Uterus (tissue), 4 donors: ENCODE data around the gene IFNB1. TPM values are rescaled to one million over a fixed set of nuclear protein-coding genes. Genes with fewer than 3 reads are reported as not detected.

Experiments
- DNase-seq, 2 donors: peaks; one replicate each; pipeline ENCODE4 v3.0.0-alpha.2; 2019 to 2020
- H3K27ac ChIP-seq, 2 donors: fragments of 200-600 bp; sonication (generic); 1 replicate in 1 of 2; 2 replicates in 1 of 2; pipeline ENCODE4 v1.5.1; 2016 to 2018
- H3K27me3 ChIP-seq, 2 donors: fragments of 200-600 bp; sonication (generic); one replicate each; pipeline ENCODE4 v1.5.1; 2018 to 2019; ENCODE audit warnings: control low read depth in 1 of 2
- H3K36me3 ChIP-seq, 2 donors: fragments of 200-600 bp; sonication (generic); one replicate each; pipeline ENCODE4 v1.5.1; 2019; ENCODE audit warnings: control low read depth in 1 of 2
- H3K4me1 ChIP-seq, 2 donors: fragments of 200-600 bp; sonication (generic); one replicate each; pipeline ENCODE4 v1.5.1; 2018 to 2019; ENCODE audit warnings: control low read depth in 1 of 2
- H3K4me3 ChIP-seq, 2 donors: fragments of 200-600 bp; sonication (generic); 1 replicate in 1 of 2; 2 replicates in 1 of 2; pipeline ENCODE4 v1.5.1; 2018 to 2019; ENCODE audit warnings: mild to moderate bottlenecking in 1 of 2
- H3K9me3 ChIP-seq, 2 donors: fragments of 200-600 bp; sonication (generic); one replicate each; pipeline ENCODE4 v1.5.1; 2019; ENCODE audit warnings: control low read depth in 1 of 2
- CTCF ChIP-seq, 4 experiments: fragments of 200-600 bp in 2 of 4; fragments of 450-650 bp in 2 of 4; sonication (generic) in 2 of 4; IDR thresholded peaks; one replicate each; pipeline ENCODE4 v1.5.1; 2016 to 2019; ENCODE audit warnings: antibody characterized with exemption in 4 of 4, mild to moderate bottlenecking in 2 of 4, moderate library complexity in 1 of 4
- POLR2A ChIP-seq, 2 donors: fragments of 450-650 bp; IDR thresholded peaks; one replicate each; pipeline ENCODE4 v1.6.1; 2016; ENCODE audit warnings: antibody characterized with exemption in 2 of 2, mild to moderate bottlenecking in 1 of 2, moderate library complexity in 1 of 2
- intact Hi-C: fragments of 100-400 bp; cut with DNase I; formaldehyde crosslinking; loops from one replicate; pipeline ENCODE4 v1.15.1; 2023; ENCODE audit warnings: low total_unique reads
- total RNA-seq, 4 donors: library from RNA; depleted of rRNA in 3 of 4; stranded (reverse); fragments of >200 nt in 3 of 4; gene quantifications; one replicate each; pipeline versions ENCODE4 v1.1.0 to v1.2.4, GENCODE V29; 2014 to 2023
- donor health status: DM: yes; HTN: yes; CAD: no.

IFNB1 gene
- total RNA-seq, 4 donors from 2014 or later = not detected

GRCh38 chr9:21047281-21047691 lies 30.5 kb downstream of the IFNB1 start:
- no peaks in the 10 kb centered on the region for H3K36me3 ChIP-seq
- H3K9me3 ChIP-seq = no peaks in the 10 kb centered on the region
- intact Hi-C loops = no loop called here
- H3K27me3 ChIP-seq = no peaks in the 10 kb centered on the region
- no peak for DNase-seq
- no peak for TF ChIP-seq POLR2A (IDR thresholded peaks at IDR 0.05)
- no peak for TF ChIP-seq CTCF (IDR thresholded peaks at IDR 0.05)
- H3K4me1 ChIP-seq = no peaks in the 10 kb centered on the region
- H3K27ac ChIP-seq = no peak overlapping the region
- H3K4me3 ChIP-seq = no peak overlapping the region

DNA sequence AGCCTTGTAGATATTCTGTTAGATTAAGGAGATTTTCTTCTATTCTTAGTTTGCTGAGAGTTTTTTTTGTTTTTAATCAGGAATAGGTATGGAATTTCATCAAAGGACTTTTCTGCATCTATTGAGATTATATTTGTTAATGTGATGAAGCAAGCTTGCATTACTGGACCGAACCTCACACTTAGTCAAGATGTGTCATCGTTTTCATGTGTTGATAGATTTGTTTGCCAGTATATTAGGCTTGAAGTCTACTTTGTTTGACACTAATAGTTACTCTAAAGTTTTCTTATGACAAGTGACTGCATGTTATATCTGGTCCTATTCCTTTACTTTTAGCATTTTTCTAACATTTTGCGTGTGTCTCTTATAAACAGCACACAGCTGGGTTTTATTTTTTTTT lies 33.9 kb downstream of the IFNB1 start:
- no peak for DNase-seq
- H3K27me3 ChIP-seq = no peaks in the 10 kb centered on the region
- TF ChIP-seq CTCF (IDR thresholded peaks at IDR 0.05) = no peak
- TF ChIP-seq POLR2A (IDR thresholded peaks at IDR 0.05) = no peak
- no peak overlapping the region for H3K4me3 ChIP-seq
- no peaks in the 10 kb centered on the region for H3K4me1 ChIP-seq
- intact Hi-C loops = no loop called here
- H3K27ac ChIP-seq = no peak overlapping the region
- no peaks in the 10 kb centered on the region for H3K36me3 ChIP-seq
- no peaks in the 10 kb centered on the region for H3K9me3 ChIP-seq

DNA sequence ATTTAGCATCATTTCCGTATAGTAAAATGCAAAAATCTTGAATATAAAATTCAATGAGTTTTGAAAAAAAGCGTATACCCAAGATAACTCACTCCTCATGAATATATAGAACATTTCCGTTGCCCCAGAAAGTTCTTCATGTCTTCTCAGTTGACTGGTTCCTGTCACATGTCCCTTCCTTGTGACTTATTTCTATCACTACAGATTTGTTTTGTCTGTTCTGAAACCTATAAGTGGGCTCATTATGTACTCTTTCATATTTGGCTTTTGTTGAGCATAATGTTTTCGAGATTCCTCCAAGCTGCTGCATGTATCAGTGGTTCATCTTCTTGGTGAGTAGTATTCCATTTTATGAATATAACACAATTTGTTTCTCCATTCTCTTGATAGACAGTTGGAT lies 35.3 kb downstream of the IFNB1 start:
- no peaks in the 10 kb centered on the region for H3K36me3 ChIP-seq
- H3K27me3 ChIP-seq = no peaks in the 10 kb centered on the region
- H3K4me1 ChIP-seq = no peaks in the 10 kb centered on the region
- TF ChIP-seq POLR2A (IDR thresholded peaks at IDR 0.05) (no peak), CTCF (IDR thresholded peaks at IDR 0.05) (no peak)
- intact Hi-C loops = no loop called here
- no peaks in the 10 kb centered on the region for H3K9me3 ChIP-seq
- DNase-seq = no peak
- H3K4me3 ChIP-seq = no peak overlapping the region
- no peak overlapping the region for H3K27ac ChIP-seq

- intact Hi-C loops = no loop called here
Measured at GRCh38 chr9:21039302-21039701, 38.4 kb downstream of the IFNB1 start.

GRCh38 chr9:21037278-21037677 lies 40.5 kb downstream of the IFNB1 start:
- Histone ChIP-seq H3K4me1 (no peaks in the 10 kb centered on the region), H3K27ac (no peak overlapping the region), H3K36me3 (no peaks in the 10 kb centered on the region), H3K4me3 (no peak overlapping the region), H3K9me3 (no peaks in the 10 kb centered on the region), H3K27me3 (no peaks in the 10 kb centered on the region)
- no peak for DNase-seq
- TF ChIP-seq POLR2A (IDR thresholded peaks at IDR 0.05) (no peak), CTCF (IDR thresholded peaks at IDR 0.05) (no peak)
- intact Hi-C loops = no loop called here

More at GRCh38 chr9:21039302-21039701, 38.4 kb downstream of the IFNB1 start:
- Histone ChIP-seq H3K27ac (no peak overlapping the region), H3K36me3 (no peaks in the 10 kb centered on the region), H3K27me3 (no peaks in the 10 kb centered on the region), H3K4me3 (no peak overlapping the region), H3K9me3 (no peaks in the 10 kb centered on the region), H3K4me1 (no peaks in the 10 kb centered on the region)
- no peak for DNase-seq
- TF ChIP-seq CTCF (IDR thresholded peaks at IDR 0.05) (no peak), POLR2A (IDR thresholded peaks at IDR 0.05) (no peak)
